ENCODE data around the gene TMEM198.

- TF ChIP-seq CTCF (conservative IDR thresholded peaks at IDR 0.05; ENCODE audit: low read length), result no peak
- TF ChIP-seq EZH2phosphoT487 (IDR thresholded peaks at IDR 0.05; ENCODE audit: borderline replicate concordance), result no peak
These were observed at the start of gene TMEM198, which contains the start of gene CHPF for GRCh38 chr2:219543596-219544358.

All from Loucy (cell line).